GM23248 (cell line): ENCODE measurements around the gene PTPN6. TPM values are rescaled to one million over a fixed set of nuclear protein-coding genes. Genes with fewer than 3 reads are reported as not detected.

Experiments used
- DNase-seq: peaks from one replicate; pipeline ENCODE4 v3.0.0-alpha.2; 2015
- H2AFZ ChIP-seq: fragments of 200-600 bp; sonication (generic); 2 replicates; pipeline ENCODE4 v1.6.1; 2016; ENCODE audit warnings: antibody characterized with exemption
- H3F3A ChIP-seq: fragments of 200-600 bp; sonication (generic); 2 replicates; pipeline ENCODE4 v1.6.1; 2016; ENCODE audit warnings: mild to moderate bottlenecking, antibody characterized with exemption, mixed run types; ENCODE audit not compliant: insufficient read depth
- H3K27ac ChIP-seq: fragments of 200-600 bp; sonication (generic); 2 replicates; pipeline ENCODE4 v1.5.1; 2016; ENCODE audit warnings: mild to moderate bottlenecking
- H3K27me3 ChIP-seq: fragments of 200-600 bp; sonication (generic); replicated peaks from 2 replicates; pipeline ENCODE4 v1.6.1; 2016; ENCODE audit warnings: mild to moderate bottlenecking; ENCODE audit not compliant: insufficient read depth
- H3K36me3 ChIP-seq: fragments of 200-600 bp; sonication (generic); 2 replicates; pipeline ENCODE4 v1.6.1; 2016; ENCODE audit warnings: low read depth, mild to moderate bottlenecking
- H3K4me1 ChIP-seq: fragments of 200-600 bp; sonication (generic); 2 replicates; pipeline ENCODE4 v1.6.1; 2016; ENCODE audit warnings: mild to moderate bottlenecking; ENCODE audit not compliant: insufficient read depth
- H3K4me2 ChIP-seq: fragments of 200-600 bp; sonication (generic); one replicate; pipeline ENCODE4 v1.6.1; 2016; ENCODE audit warnings: mild to moderate bottlenecking; ENCODE audit not compliant: unreplicated experiment
- H3K4me3 ChIP-seq: fragments of 200-600 bp; sonication (generic); 2 replicates; pipeline ENCODE4 v1.5.1; 2016; ENCODE audit warnings: mild to moderate bottlenecking
- H3K79me2 ChIP-seq: fragments of 200-600 bp; sonication (generic); 2 replicates; pipeline ENCODE4 v1.6.1; 2016; ENCODE audit warnings: mild to moderate bottlenecking; ENCODE audit not compliant: insufficient read depth
- H3K9ac ChIP-seq: fragments of 200-600 bp; sonication (generic); 2 replicates; pipeline ENCODE4 v1.6.1; 2016; ENCODE audit warnings: mild to moderate bottlenecking
- H3K9me2 ChIP-seq: fragments of 200-600 bp; sonication (generic); 2 replicates; pipeline ENCODE4 v1.6.1; 2016; ENCODE audit warnings: mixed run types, mild to moderate bottlenecking, moderate library complexity; ENCODE audit not compliant: insufficient read depth
- H3K9me3 ChIP-seq: fragments of 200-600 bp; sonication (generic); one replicate; pipeline ENCODE4 v1.6.1; 2017; ENCODE audit warnings: low read depth
- H4K20me1 ChIP-seq: fragments of 200-600 bp; sonication (generic); 2 replicates; pipeline ENCODE4 v1.6.0; 2016; ENCODE audit not compliant: insufficient read depth
- EZH2 ChIP-seq: fragments of 200-600 bp; sonication (generic); IDR thresholded peaks from 2 replicates; pipeline ENCODE4 v1.6.1; 2018; ENCODE audit warnings: antibody characterized with exemption, mild to moderate bottlenecking; ENCODE audit not compliant: insufficient read depth, poor library complexity, severe bottlenecking
- EZH2phosphoT487 ChIP-seq: fragments of 200-600 bp; sonication (generic); IDR thresholded peaks from 2 replicates; pipeline ENCODE4 v1.6.1; 2018; ENCODE audit warnings: antibody characterized with exemption, moderate library complexity, mild to moderate bottlenecking, low read depth; ENCODE audit not compliant: insufficient read depth
- WGBS, 2 experiments: methylation state at CpG; one replicate each; pipeline ENCODE4 v1.1.6; 2015 to 2017; ENCODE audit warnings: low lambda C conversion rate in 2 of 2, low coverage in 1 of 2; ENCODE audit errors: missing lambda C conversion rate in 2 of 2; 5-methylcytosine and 5-hydroxymethylcytosine counted together
- in situ Hi-C: fragments of 300-500 bp; cut with MboI; formaldehyde crosslinking; loops from 2 replicates; pipeline ENCODE4 v1.15.0; 2020
- polyA plus RNA-seq: library from polyadenylated mRNA; unstranded; fragments of >200 nt; fragmentation: Nextera tagmentation; extraction: Ambion mirVana; gene quantifications from 2 replicates; pipeline ENCODE4 v1.2.1, GENCODE V29; 2016
- total RNA-seq: library from RNA; depleted of rRNA; stranded (reverse); fragments of >200 nt; shearing (Covaris generic); gene quantifications from 2 replicates; pipeline ENCODE4 v1.2.3, GENCODE V29; 2014

Gene PTPN6
- total and polyA plus RNA-seq, 2 experiments from 2014 or later = 0.21 TPM; not detected in 1

DNA sequence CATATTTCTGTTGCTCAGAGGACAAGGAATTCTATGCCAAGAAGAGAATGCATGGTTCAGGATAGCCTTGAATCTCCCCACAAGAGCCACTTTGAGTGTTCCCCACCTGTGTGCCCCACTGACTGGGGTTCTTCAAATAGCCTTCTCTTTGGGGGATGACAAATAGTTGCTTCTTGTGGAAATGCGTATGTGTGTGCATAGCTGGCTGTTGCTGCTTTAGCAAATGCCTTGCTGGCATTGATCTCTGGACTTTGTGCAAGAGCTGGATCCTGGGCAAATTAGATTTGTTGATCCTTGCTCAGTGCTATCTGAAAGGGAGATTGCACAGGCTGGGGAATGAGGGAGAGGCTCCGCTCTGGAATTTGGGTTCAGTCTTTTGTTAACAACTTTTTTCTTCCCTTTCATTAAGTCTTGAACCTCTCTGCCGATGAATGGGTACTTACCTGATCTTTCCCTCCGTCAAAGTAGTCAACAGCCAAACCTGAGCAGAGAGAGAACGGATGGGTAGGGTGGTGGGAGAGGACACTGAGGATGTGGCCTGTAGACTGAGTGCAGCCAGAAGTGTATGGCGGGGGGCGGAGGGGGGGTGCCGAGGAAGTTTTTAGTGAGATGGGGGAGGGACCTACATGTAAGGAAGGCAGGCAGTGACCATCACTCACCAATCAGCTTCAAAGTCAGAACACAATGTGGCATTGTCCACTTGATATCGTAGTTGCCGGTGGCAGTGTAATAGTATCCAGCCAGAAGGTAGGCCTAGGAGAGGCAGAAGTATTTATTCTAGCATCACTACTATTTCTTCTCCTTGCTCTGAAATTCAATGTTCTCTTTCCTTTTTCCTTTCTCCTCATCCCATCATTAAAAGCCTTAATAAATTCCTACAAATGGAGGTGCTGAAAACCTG lies 30.2 kb downstream of the PTPN6 start:
- WGBS, 2 experiments = 90 to 91% methylated on average over 7 to 10 of the region's 10 CpGs
- H3K27ac ChIP-seq = no peak overlapping the region
- no peak overlapping the region for H3K9ac ChIP-seq
- 0 out of 2 replicates have a peak, but pooled peaks cover 14% of the 10 kb centered on the region for H3K36me3 ChIP-seq
- H4K20me1 ChIP-seq = no peaks in the 10 kb centered on the region
- no peaks in the 10 kb centered on the region for H3K27me3 ChIP-seq
- H2AFZ ChIP-seq = no peak overlapping the region
- H3K4me3 ChIP-seq = no peak overlapping the region
- H3F3A ChIP-seq = no peaks in the 10 kb centered on the region
- H3K79me2 ChIP-seq = no peaks in the 10 kb centered on the region
- no peaks in the 10 kb centered on the region for H3K9me2 ChIP-seq
- DNase-seq = no peak
- no peaks in the 10 kb centered on the region for H3K4me1 ChIP-seq
- TF ChIP-seq EZH2 = no peak
- no peak for TF ChIP-seq EZH2phosphoT487
- in situ Hi-C loops = no loop called here
- no peak overlapping the region for H3K4me2 ChIP-seq
- H3K9me3 ChIP-seq = no peaks in the 10 kb centered on the region

DNA sequence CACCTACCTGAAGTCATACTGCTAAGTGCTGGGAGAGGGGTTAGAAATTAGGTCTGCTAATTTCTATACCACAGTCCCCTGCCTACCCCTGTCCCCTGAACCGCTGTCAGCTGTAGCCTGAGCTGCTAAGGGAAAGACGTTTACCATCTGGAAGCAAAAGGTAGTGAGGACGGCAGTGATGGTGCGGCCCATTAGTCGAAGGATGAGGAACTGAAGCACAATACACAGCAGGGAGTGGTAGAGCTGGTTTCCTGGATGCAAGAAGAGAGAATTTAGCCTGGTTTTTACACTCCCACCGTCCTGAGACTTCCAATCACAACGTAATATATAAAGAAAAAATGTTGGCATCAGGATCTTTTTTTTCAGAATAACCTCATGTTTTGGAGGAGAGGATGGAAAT lies 31.4 kb downstream of the PTPN6 start:
- 0 out of 2 replicates have a peak, but pooled peaks cover 9% of the 10 kb centered on the region for H3K36me3 ChIP-seq
- no peak overlapping the region for H3K27ac ChIP-seq
- H3K9me2 ChIP-seq = no peaks in the 10 kb centered on the region
- no peaks in the 10 kb centered on the region for H3F3A ChIP-seq
- H3K9me3 ChIP-seq = no peaks in the 10 kb centered on the region
- DNase-seq = no peak
- H4K20me1 ChIP-seq = no peaks in the 10 kb centered on the region
- H3K4me3 ChIP-seq = no peak overlapping the region
- H3K9ac ChIP-seq = no peak overlapping the region
- WGBS, 2 experiments = 91% methylated on average over 7 of the region's 7 CpGs
- no peak overlapping the region for H2AFZ ChIP-seq
- in situ Hi-C loops = no loop called here
- H3K4me2 ChIP-seq = no peak overlapping the region
- no peaks in the 10 kb centered on the region for H3K27me3 ChIP-seq
- TF ChIP-seq EZH2phosphoT487 (no peak), EZH2 (no peak)
- no peaks in the 10 kb centered on the region for H3K79me2 ChIP-seq
- no peaks in the 10 kb centered on the region for H3K4me1 ChIP-seq

DNA sequence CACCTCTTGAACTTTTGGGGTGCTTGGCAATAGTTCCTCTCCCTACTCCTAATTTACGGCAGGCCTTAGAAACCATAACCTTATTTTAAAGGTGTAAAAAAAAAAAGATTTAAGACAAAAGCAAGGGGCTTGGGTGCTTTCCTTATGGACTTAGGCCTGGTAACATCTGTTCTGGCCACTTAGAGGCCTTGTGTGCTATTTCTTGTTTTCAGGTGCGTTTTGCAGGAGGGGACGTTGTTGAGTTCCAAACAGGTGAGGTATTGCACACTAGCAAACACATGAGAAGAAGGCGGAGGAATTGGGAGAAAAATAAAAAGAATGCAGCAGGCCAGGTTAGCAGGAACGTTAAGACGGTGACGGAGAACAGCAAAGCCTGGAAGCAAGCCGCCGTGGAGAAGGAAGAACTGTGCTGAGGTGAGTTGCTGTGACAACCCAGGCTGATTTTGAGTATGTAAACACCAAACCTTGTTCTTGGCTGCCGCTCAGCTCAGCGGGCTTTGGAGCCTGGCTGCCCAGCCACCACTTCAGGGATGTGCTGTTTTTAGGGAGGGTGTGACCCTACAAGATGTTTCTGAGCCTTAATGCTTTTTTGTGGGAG lies 36.9 kb downstream of the PTPN6 start:
- no peak for DNase-seq
- no peak overlapping the region for H3K27ac ChIP-seq
- TF ChIP-seq EZH2phosphoT487 (no peak), EZH2 (no peak)
- no peak overlapping the region for H2AFZ ChIP-seq
- H3K9me3 ChIP-seq = no peaks in the 10 kb centered on the region
- H3K4me1 ChIP-seq = no peaks in the 10 kb centered on the region
- H3F3A ChIP-seq = no peaks in the 10 kb centered on the region; the same call in 1 of the 2 replicates
- H3K9ac ChIP-seq = no peak overlapping the region
- H3K27me3 ChIP-seq = no peaks in the 10 kb centered on the region
- H3K36me3 ChIP-seq = peaks cover 11% of the 10 kb centered on the region; the same call in 1 of the 2 replicates
- no peak overlapping the region for H3K4me3 ChIP-seq
- in situ Hi-C loops = no loop called here
- H3K79me2 ChIP-seq = no peaks in the 10 kb centered on the region
- H3K4me2 ChIP-seq = no peak overlapping the region
- no peaks in the 10 kb centered on the region for H4K20me1 ChIP-seq
- H3K9me2 ChIP-seq = no peaks in the 10 kb centered on the region
- WGBS, 2 experiments = 89 to 90% methylated on average over 11 of the region's 11 CpGs

GRCh38 chr12:6996040-6996441 lies 44.9 kb downstream of the PTPN6 start:
- Histone ChIP-seq H3K4me2 (no peak overlapping the region), H3K27me3 (no peaks in the 10 kb centered on the region), H3F3A (no peaks in the 10 kb centered on the region; the same call in 1 of the 2 replicates), H3K9me3 (no peaks in the 10 kb centered on the region), H3K9me2 (no peaks in the 10 kb centered on the region), H3K36me3 (0 out of 2 replicates have a peak, but pooled peaks cover 18% of the 10 kb centered on the region), H4K20me1 (no peaks in the 10 kb centered on the region), H3K27ac (no peak overlapping the region), H3K4me1 (peaks cover 6% of the 10 kb centered on the region; the same call in 1 of the 2 replicates), H2AFZ (no peak overlapping the region), H3K79me2 (no peaks in the 10 kb centered on the region), H3K4me3 (no peak overlapping the region), H3K9ac (no peak overlapping the region)
- 35 to 57% methylated on average over 2 of the region's 2 CpGs for WGBS, 2 experiments
- DNase-seq = peak; percentile 76
- in situ Hi-C loops = no loop called here
- TF ChIP-seq EZH2 (no peak), EZH2phosphoT487 (no peak)
